HT1080 (cell line): ENCODE data around the gene MBOAT1. TPM values are rescaled to one million over a fixed set of nuclear protein-coding genes. Genes with fewer than 3 reads are reported as not detected.
"Not testable (repeated sequence)": the region's sequence is repeated elsewhere in the genome, so short reads cannot be mapped to it uniquely, and the experiment has no call there.

Source experiments
- DNase-seq: peaks from one replicate; pipeline ENCODE4 v3.0.0-alpha.2; 2015; ENCODE audit warnings: low read depth
- polyA plus RNA-seq, 2 experiments: library from polyadenylated mRNA; depleted of rRNA; stranded (reverse); fragments of >200 nt; gene quantifications; 2 replicates each; pipeline ENCODE4 v1.2.3, GENCODE V29; 2015
- total RNA-seq: library from RNA; depleted of rRNA; stranded (reverse); fragments of >200 nt; shearing (Covaris generic); gene quantifications from 2 replicates; pipeline ENCODE4 v1.2.3, GENCODE V29; 2014; rRNA removed

Gene MBOAT1, protein sequence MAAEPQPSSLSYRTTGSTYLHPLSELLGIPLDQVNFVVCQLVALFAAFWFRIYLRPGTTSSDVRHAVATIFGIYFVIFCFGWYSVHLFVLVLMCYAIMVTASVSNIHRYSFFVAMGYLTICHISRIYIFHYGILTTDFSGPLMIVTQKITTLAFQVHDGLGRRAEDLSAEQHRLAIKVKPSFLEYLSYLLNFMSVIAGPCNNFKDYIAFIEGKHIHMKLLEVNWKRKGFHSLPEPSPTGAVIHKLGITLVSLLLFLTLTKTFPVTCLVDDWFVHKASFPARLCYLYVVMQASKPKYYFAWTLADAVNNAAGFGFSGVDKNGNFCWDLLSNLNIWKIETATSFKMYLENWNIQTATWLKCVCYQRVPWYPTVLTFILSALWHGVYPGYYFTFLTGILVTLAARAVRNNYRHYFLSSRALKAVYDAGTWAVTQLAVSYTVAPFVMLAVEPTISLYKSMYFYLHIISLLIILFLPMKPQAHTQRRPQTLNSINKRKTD
- 8.7 and 9.3 TPM in 2 replicates for total RNA-seq
- polyA plus RNA-seq (2015; cell fraction: cytosol; rRNA removed): 2.9 and 3.5 TPM in 2 replicates
- 7.9 and 10.3 TPM in 2 replicates for polyA plus RNA-seq (2015; cell fraction: nucleus; rRNA removed)

DNA sequence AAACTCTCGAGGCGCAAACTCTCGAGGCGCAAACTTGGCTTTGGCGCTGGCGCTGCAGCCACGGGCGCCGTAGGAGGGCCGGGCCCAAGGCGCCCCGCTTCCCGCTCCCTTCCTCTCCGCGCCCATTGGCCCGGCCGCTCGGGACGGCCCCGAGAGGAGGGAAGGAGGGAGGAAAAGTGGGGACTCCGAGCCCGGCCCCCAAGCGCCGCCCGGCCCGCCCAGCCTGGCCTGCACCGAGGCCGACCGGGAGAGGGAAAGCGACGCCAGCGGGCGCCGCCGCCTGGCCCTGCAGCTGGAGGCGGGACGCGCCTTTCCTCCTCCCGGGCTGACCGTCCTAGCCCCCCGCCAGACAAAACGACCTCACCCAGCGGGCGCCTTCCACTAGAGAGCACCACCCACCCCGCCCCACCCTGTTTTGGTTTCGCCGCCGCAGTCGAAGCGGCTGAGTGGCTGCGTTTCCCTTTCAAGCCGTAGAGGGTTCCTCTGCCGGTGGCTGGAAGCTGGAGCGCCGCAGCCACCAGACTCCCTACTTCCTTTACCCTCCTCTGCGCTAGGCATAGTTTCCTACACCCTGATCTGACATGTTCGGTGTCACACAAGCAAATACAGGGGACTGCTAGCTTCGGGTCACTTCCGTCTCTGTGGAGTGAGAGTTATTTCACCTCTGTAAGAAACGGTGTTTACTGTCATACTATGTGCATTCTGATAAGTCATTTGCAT lies at the start of gene MBOAT1:
TSS of gene MBOAT1 (minus strand) at position 78 of the 720 bp plus-strand sequence. CDS start 235 bp downstream, outside the sequence.
- peak; percentile 96 for DNase-seq

DNA sequence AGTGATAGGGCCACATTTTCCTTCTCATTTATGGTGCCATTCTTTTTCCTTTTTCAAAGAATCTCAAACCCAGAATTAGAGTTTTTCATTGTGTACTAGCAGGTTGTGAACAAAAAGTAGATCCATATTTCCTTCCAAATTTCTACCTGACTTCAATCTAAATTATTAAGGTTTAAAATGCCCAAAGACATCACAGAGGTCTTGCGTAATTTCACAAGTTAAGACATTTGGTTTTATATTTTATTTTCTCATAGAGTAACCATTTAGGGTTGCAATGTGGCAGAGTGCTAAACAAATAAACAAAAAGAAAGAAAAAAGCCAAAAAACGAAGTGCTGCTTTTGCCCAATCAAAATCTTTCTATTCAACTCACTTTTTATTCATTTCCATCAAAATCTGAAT lies 49.4 kb upstream of the MBOAT1 start:
- no peak for DNase-seq

DNA sequence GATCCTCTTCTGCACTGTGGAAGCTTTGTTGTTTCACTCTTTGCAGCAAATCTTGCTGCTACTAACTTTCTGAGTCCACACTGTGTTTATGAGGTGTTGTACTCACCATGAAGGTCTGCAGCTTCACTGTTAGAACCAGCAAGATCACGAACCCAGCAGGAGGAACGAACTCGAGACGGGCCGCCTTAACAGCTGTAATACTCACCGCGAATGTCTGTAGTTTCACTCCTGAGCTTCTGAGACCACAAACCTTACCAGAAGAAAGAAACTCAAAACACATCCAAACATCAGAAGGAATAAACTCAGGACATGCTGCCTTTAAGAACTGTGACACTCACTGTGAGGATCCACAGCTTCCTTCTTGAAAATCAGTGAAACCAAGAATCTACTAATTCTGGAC lies 48.1 kb upstream of the MBOAT1 start:
- DNase-seq: no peak

DNA sequence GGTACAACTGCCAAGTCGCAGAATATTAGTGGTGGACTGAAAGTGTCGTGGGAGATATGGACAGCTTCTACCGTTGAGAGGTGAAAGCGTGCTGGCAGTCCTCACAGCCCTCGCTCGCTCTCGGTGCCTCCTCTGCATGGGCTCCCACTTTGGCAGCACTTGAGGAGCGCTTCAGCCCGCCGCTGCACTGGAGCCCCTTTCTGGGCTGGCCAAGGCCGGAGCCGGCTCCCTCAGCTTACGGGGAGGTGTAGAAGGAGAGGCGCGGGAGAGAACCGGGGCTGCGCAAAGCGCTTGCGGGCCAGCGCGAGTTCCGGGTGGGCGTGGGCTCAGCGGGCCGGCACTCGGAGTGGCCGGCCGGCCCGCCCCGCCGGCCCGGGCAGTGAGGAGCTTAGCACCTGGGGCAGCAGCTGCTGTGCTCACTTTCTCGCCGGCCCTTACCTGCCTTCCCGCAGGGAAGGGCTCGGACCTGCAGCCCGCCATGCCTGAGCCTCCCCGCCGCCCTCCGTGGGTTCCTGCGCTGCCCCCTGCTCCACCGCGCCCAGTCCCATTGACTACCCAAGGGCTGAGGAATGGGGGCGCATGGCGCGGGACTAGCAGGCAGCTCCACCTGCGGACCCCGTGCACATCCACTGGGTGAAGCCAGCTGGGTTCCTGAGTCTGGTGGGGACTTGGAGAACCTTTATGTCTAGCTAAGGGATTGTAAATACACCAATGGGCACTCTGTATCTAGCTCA lies 47.2 kb upstream of the MBOAT1 start:
- DNase-seq: no peak

DNA sequence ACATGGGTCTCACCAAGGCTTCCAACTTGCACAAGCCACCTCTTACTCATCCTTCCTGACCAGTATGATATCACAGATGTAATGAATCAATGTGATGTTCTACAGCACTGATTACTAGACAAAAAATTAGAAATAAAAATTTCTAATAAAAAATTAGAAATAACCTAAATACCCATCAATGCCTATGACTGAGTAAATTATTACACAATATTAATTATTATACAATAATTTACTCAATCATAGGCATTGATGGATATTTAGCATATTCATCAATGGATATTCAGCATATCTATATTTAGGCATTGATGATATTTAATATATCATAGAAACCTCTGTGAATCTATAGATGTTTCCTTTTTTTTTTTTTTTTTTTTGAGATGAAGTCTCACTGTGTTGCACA lies 43.2 kb upstream of the MBOAT1 start:
- no peak for DNase-seq

DNA sequence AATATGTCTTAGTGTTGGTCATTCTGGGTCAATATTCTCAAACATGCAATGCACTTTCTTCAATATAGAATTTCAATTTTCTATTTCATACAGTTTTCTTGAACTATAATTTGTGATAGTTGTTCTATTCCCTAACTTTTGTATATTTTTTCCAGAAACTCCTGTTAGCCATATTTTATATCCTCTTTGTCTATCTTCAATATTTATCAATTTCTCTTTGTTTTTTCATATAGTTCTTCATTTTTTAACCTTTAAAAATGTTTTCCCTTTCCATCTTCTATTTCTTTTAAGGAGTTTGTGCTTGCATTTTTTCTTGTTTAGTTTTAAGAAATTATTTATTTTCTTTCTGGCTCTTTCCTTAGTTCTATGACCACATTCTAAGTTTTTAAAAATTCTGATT lies 42.0 kb upstream of the MBOAT1 start:
- no peak for DNase-seq

DNA sequence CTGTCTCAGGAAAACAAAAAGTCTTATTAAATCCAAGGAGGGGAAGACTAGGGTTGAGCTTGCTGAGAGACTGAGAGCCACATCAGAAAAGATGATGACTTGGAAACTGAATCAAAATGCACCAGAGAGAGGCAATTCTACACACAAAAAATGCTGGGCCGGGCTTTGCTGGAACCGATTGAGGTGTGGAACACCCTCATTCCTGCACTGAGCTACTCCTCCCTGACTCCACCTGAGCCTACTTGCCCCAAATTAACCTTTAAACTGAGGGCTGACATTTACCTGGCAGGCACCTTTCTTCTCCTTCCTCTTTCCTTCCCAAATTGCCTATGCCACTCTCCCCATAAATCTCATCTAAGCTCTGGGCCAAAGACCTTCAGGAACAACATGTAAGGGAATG lies 40.8 kb upstream of the MBOAT1 start:
- DNase-seq: no peak

DNA sequence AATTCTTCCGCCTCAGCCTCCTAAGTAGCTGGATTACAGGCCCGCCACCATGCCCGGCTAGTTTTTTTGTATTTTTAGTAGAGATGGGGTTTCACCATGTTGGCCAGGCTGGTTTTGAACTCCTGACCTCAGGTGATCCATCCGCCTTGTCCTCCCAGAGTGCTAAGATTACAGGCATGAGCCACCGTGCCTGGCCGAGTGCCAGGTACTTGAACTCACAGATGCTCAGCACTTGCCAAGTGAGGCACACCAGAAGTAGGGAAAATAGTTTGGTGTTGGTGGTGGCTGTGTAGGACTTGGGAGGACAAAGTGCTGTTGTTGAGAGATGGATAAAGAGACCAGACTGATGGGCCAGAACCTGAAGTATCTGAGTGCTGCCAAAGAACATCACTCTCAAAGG lies 40.0 kb upstream of the MBOAT1 start:
- no peak for DNase-seq

DNA sequence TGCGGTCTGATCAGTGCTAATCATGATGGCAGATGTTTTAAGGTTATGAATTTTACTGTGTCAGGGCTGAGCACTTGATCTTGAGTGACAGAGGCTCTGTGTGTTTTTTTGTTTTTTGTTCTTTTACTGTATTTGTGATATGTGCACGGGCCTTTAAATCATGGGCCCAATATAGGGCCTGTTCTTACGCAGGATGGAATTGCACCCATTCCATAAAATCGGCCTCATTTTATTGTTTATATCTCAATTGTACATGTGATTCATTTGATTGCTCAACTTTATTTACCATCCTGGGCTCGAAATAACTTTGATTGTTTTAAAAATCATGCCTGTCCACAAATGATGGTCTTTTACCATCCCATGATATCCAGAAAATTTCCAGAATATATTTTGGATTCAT lies 39.3 kb upstream of the MBOAT1 start:
- DNase-seq: no peak

DNA sequence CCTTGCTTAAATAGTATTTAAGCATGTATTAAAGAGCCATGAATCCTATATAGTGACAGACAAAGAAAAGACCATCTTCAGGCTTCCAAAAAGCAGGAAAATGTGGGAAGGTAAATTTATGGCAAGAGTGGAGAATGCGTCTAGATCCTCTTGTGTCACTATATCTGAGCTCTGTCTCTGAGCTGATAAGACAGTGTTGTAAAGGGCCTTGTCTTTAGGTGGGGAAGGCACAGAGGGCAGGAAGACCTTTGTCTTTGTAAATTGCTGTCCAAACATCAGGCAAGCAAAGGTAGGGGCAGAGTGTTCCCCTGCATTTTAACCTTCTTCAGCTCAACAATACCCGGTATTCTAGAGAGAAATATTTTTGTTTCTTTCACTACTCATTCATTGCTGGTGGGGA lies 33.9 kb upstream of the MBOAT1 start:
- DNase-seq: no peak

DNA sequence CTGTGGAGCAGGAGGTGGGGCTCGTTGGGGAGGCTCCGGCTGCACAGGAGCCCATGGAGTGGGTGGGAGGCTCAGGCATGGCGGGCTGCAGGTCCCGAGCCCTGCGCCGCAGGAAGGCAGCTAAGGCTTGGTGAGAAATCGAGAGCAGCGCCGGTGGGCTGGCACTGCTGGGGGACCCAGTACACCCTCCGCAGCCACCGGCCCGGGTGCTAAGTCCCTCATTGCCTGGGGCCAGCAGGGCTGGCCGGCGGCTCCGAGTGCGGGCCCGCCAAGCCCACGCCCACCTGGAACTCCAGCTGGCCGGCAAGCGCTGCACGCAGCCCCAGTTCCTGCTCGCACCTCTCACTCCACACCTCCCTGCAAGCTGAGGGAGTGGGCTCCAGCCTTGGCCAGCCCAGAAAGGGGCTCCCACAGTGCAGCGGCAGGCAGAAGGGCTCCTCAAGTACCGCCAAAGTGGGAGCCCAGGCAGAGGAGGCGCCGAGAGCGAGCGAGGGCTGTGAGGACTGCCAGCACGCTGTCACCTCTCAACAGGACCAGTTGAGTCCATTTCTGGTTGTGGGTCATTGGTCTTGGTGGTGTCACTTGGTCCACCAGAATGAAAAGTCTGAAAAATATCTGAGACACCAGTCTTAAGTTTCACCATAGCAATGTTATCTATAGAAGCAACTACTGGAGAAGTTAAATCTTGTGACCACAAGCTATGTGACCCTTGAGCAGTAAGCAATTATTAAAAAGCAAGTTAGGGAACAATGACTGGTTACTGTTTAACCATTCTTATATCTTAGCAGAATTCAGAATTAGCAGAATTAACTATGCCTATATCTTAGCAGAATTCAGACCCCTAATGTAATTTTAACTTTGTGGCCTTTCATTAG lies 32.8 kb upstream of the MBOAT1 start:
- DNase-seq: not testable (repeated sequence)

DNA sequence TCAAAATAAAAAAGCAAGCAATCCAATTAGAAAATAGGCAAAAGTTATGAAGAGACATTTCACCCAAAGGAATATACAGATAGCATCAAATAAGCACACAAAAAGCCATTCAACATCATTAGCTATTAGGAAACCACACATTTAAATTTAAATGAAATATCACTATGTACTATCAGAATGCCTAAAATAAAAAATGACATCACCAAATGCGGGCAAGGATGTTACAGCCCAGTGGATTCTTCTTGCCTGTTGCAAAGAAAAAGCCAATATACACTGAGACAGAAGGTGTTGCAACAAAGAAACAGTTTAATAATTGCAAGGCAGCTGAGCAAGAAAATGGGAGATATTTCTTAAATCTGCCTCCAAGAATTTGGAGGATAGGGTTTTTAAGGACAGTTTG lies 31.0 kb upstream of the MBOAT1 start:
- DNase-seq: no peak

DNA sequence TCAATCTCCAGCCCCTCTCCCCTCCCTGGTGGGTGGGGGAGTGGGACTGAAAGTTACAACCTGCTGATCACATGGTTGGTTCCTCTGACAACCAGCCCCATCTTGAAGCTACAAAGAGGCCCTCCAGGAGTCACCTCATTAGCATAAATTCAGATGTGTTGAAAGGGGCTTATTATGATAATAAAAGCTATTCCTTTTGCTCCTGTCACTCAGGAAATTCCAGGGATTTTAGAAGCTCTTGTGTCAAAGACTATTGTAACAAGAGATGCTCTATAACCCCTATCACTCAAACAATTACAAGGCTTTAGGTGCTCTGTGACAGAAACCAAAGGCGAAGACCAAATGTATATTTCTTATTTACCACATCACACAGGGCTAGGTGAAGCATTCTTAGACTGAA lies 30.1 kb upstream of the MBOAT1 start:
- no peak for DNase-seq

DNA sequence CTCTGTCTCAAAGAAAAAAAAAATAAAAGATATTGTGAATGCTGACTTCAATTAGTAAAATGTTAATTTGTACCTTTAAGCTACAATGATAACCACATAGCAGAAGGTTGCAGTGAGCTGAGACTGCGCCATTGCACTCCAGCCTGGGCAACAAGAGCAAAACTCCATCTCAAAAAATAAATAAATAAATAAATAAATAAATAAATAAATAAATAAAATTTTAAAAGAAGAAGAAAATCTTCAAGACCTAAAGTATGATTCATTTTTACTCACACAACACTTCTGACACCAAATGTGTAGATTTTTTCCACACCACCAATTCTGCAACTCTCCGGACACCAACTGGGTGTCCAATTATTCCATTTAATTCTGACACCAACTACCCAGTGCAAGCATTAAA lies 28.8 kb upstream of the MBOAT1 start:
- DNase-seq: no peak

DNA sequence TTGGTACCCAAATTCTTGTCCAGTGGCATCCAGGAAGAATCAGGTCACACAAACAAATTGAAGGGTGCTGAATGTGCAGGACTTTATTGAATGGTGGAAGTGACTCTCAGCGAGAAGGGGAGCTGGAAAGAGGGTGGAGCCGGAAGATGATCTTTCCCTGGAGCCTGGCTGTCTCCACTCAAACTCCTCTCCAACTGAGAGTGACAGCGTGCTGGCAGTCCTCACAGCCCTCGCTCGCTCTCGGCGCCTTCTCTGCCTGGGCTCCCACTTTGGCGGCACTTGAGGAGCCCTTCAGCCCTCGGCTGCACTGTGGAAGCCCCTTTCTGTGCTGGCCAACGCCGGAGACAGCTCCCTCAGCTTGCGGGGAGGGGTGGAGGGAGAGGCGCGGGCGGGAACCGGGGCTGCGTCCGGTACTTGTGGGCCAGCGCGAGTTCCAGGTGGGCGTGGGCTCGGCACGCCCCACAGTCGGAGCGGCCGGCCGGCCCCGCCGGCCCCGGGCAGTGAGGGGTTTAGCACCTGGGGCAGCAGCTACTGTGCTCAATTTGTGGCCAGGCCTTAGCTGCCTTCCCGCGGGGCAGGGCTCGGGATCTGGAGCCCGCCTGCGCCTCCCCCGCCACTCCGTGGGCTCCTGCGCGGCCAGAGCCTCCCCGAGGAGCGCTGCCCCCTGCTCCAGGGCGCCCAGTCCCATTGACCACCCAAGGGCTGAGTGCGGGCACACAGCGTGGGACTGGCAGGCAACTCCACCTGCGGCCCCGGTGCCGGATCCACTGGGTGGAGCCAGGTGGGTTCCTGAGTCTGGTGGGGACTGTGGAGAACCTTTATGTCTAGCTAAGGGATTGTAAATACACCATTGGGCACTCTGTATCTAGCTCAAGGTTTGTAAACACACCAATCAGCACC lies 26.7 kb upstream of the MBOAT1 start:
- no peak for DNase-seq

DNA sequence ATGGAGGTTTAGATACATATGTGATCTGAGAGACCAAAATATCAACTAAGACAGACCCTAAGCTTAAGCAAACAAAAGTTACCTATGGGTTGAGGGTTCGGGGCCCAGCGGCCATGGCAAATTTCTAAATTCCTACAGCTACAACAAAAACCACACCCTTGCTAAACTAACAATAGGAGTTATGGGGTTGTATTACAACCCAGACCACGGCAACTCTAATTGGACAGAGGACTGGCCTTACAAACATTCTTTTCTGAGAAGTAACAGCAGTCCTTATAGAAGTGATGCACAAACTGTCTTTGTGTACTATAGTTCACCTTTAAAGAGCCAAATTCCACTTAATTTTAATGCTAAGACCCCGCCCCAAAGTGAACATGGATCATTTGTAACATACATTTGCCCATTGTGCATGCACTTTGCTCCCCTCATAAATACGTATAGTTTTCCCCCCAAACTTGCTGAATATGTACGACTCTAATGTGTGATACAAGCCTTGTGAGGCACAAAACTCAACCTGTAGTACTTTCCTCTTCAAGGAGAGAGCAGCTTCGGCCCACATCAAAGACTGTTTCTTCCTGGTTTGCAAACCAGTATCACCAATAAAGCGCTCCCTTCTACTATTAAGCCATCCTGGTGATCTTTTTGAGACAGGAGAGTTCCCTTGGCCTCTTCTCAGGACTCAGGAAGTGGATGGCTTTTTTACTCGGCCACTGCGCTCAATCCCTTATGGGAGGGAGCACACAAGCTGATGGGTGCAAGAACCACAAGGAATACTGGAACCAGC lies 25.6 kb upstream of the MBOAT1 start:
- DNase-seq: no peak

DNA sequence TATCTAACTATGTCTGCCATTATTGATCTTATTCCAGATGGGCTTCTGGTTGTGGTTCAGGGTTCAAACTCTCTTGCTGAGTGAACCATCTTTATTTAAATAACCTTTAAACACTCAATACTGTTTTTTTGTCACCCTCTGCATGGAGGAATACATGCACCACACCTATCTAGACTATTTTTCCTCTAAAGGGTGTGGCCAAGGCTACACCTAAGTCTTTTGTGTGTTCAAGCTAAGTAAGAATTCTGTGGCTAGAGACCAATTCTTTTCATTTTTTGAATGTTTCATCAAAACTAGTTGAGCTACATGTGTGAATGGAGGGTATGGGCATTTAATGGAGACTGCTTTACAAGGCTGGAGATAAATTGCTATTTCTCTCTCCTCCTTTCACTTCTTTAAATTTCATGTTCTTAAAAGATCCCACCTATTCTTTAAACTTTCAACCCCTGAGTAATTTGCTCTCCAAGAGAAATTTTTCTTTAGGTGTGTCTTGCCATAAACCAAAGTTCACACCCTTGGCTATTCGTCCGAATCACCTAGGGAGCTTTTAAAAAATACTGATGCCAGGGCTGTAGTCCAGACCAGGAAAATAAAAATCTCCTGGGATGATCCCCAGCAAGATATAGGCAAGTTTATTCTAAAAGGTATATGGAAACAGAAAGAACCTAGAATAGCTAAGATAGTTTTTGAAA lies 24.8 kb upstream of the MBOAT1 start:
- DNase-seq: no peak

DNA sequence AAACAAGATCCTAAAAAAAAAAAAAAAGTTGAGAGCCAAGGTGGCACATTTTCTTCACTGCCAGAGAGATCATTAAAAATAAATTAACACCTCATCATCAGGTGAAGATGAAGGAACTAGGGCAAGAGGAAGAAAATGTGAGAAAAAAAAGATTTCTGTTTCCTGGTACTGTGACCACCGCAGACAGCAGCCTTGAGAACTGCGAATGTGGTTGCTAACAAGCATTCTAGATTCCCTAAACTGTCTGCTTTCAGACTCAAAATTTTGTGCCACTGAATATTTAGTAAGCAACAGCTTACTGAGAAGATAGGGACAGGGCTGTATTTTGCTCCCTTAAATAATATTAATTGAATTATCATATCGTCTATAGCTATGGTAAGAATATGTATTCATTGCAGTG lies 24.1 kb upstream of the MBOAT1 start:
- no peak for DNase-seq
